Stimulated activated naive CD8-positive, alpha-beta T cell treated with anti-CD3 and anti-CD28 coated beads, Interleukin-15, Interleukin-2, amounts not matched to agents 100 U/mL and 50 U/mL, for 24 hours (primary cell): ENCODE results near the gene ZNF28.
A peak's percentile ranks its signal among the peaks of the same experiment; 100 is the strongest.
"Not testable (repeated sequence)": the region's sequence is repeated elsewhere in the genome, so short reads cannot be mapped to it uniquely, and the experiment has no call there.

Experiments used
- ATAC-seq: fragments of 150-1000 bp; cut with Tn5 transposase; one replicate; pipeline ENCODE4 v1.10.0; 2021
- DNase-seq: peaks from one replicate; pipeline ENCODE4 v3.0.0; 2021

ZNF28 gene

DNA sequence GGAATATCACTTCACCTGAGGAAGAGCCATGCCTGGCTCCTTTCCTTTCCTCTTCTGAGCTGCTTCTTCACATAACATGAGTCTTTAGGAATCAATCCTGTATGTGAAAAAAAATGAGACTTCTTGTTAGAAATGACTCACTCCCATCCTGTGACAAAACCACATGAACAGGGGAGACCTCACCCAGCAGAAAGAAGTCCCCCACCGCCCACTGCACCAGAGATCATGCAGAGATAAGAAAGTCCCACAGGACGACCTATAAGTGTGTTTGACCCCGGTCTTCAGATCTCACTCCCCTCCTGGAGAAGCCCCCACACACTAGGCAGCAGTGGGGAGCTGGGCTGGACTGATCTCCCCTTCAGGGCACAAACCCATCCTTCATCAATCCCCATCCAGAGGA, 42.6 kb downstream of the ZNF28 start:
- DNase-seq (peak; percentile 49), ATAC-seq (peak; percentile 69)

DNA sequence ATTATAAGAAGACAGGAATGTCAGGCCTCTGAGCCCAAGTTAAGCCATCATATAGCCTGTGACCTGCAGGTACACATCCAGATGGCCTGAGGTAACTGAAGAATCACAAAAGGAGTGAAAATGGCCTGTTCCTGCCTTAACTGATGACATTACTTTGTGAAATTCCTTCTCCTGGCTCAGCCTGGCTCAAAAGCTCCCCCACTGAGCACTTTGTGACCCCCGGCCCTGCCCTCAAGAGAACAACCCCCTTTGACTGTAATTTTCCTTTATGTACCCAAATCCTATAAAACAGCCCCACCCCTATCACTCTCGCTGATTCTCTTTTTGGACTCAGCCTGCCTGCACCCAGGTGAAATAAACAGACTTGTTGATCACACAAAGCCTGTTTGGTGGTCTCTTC, 65.0 kb downstream of the ZNF28 start:
- not testable (repeated sequence) for ATAC-seq, DNase-seq

DNA sequence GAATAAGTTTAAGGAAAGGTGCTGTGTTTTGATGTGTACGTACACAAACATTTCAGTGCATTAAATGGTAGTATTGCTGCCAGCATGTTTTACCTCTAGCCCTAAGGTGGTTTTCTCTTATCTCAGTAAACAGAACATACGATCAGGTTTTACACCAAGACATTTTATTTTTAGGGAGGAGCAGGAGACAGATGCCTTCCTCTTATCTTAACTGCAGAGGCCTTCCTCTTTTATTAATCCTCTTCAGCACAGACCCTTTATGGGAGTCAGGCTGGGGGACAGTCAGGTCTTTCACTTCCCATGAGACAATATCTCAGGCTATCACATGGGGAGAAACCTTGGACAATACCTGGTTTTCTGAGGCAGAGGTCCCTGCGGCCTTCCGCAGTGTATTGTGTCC, 71.7 kb downstream of the ZNF28 start:
- DNase-seq (no peak), ATAC-seq (no peak)

DNA sequence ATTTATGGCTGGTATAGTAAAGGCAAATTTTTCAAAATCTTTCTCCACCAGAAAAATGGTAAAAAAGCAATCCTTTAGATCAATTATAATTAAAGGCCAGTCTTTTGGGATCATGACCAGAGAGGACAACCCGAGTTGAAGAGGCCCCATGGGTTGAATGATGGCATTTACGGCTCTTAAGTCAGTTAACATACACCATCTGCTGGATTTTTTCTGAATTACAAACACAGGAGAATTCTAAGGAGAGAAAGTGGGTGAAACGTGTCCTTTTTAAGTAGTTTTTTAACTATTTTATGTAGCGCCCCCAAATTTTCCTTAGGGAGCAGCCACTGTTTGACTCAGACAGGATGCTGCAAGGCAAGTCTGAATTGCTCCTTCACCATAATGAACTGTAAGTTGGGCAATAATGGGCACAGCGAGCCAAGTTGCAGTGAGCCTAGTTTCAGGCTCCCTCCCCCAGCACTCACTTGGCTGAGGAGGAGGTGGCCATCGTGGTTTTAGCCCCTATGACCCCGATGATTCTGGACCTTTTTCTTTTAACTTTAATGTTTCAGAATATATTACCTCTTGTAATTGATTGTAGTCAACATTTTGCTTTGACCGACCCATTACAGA, 73.0 kb downstream of the ZNF28 start:
- ATAC-seq = no peak
- no peak for DNase-seq
